HepG2 (cell line): Measurements from ENCODE around the gene SRRM3. TPM values are rescaled to one million over a fixed set of nuclear protein-coding genes. Genes with fewer than 3 reads are reported as not detected.

Experiments used
- AKAP8 ChIP-seq: sonication (generic); formaldehyde crosslinking; IDR thresholded peaks from 2 replicates; pipeline ENCODE4 v1.5.1; 2020; ENCODE audit warnings: mild to moderate bottlenecking, missing genetic modification reagents
- PHF21A ChIP-seq: sonication (generic); formaldehyde crosslinking; IDR thresholded peaks from 2 replicates; pipeline ENCODE4 v1.5.0; 2020; ENCODE audit warnings: mild to moderate bottlenecking, missing genetic modification reagents
- POLR2AphosphoS2 ChIP-seq: IDR thresholded peaks from 2 replicates; pipeline ENCODE4 v1.6.1; 2011; ENCODE audit warnings: low read depth, low read length, improper control_type of control experiment
- ZMYM2 ChIP-seq: sonication (generic); formaldehyde crosslinking; IDR thresholded peaks from 2 replicates; pipeline ENCODE4 v1.8.0; 2022; ENCODE audit warnings: mild to moderate bottlenecking, missing genetic modification reagents
- ZNF160 ChIP-seq: sonication (generic); formaldehyde crosslinking; IDR thresholded peaks from 2 replicates; pipeline ENCODE4 v1.8.0; 2022; ENCODE audit warnings: mild to moderate bottlenecking, inconsistent platforms, missing genetic modification reagents
- ZNF672 ChIP-seq: sonication (generic); formaldehyde crosslinking; IDR thresholded peaks from 2 replicates; pipeline ENCODE4 v1.8.1; 2022; ENCODE audit warnings: missing genetic modification reagents
- ZNF713 ChIP-seq: sonication (generic); formaldehyde crosslinking; IDR thresholded peaks from 2 replicates; pipeline ENCODE4 v1.4.0; 2020; ENCODE audit warnings: mild to moderate bottlenecking, missing genetic modification reagents
- ZNF720 ChIP-seq: sonication (generic); formaldehyde crosslinking; IDR thresholded peaks from 2 replicates; pipeline ENCODE4 v1.4.0; 2020; ENCODE audit warnings: missing genetic modification reagents
- polyA plus RNA-seq, 8 experiments: library from polyadenylated mRNA; depleted of rRNA in 3 of 8; stranded (reverse) in 7 of 8; unstranded in 1 of 8; fragments of >200 nt; fragmentation: Illumina TruSeq in 4 of 8; extraction: Trizol in 4 of 8; gene quantifications; 2 replicates each; pipeline versions ENCODE4 v1.2.1 to v1.2.3, GENCODE V29; 2011 to 2016; ENCODE audit warnings: low read depth in 4 of 8, missing spikeins in 1 of 8, mixed read lengths in 1 of 8; ENCODE audit not compliant: insufficient read depth in 1 of 8
- total RNA-seq, 5 experiments: library from RNA; depleted of rRNA; stranded (reverse); fragments of >200 nt; fragmentation: Illumina TruSeq; extraction: Trizol; gene quantifications; 2 replicates each; pipeline ENCODE4 v1.2.3, GENCODE V29; 2016; ENCODE audit warnings: low read depth in 1 of 5
- TF ChIP-seq, protein P1 (sequence below): sonication (generic); formaldehyde crosslinking; IDR thresholded peaks from 2 replicates; pipeline ENCODE4 v1.8.1; 2022; ENCODE audit warnings: mild to moderate bottlenecking, missing genetic modification reagents
- TF ChIP-seq, protein P2 (sequence below): sonication (generic); formaldehyde crosslinking; IDR thresholded peaks from 2 replicates; pipeline ENCODE4 v1.4.0; 2020; ENCODE audit warnings: missing genetic modification reagents, borderline replicate concordance

SRRM3 gene
- total and polyA plus RNA-seq, 2 of the 13 experiments (the other 11 are each of a cell fraction or from before 2014, with no cell fraction given): 0.13 to 0.54 TPM

DNA sequence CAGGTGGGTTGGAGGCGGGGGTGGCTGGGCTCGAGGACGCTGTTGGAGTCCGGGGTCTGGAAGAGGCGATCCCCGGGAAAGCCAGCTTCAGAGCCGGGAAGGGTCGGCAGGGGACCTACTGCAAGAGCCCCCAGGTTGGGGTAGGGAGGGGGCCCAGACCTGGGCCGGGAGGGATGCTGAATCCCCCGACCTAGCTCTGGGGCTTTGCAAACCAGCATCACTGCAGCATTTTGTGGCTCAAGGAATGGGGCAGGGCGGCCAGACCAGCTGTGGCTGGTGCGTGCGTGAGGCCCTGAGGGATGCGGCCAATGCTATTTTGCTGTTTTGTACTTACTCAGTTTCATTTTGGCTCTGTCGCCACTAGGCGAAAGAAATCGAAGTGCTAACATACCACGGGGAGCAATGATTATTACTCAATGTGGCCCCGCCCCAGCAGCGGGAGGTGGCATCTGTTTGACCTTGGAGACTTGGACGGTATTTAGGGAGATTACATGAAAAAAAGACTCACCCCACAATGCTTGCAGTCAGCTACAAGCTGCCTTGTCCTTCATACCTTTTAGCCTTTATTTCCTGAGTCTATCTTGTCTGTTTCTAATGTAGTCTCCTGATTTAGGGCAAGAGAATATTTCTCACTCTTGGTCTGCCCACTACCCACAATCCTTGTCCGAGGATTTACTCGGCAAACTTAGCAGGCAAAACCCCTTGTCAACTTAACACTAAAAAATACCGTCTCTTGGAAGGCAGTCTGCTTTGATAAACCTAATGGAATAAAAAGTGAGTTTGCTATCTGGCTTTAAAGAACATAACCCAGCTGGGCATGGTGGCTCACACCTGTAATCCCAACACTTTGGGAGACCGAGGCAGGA, 117.0 kb downstream of the SRRM3 start (continued):
- TF ChIP-seq, protein P1, sequence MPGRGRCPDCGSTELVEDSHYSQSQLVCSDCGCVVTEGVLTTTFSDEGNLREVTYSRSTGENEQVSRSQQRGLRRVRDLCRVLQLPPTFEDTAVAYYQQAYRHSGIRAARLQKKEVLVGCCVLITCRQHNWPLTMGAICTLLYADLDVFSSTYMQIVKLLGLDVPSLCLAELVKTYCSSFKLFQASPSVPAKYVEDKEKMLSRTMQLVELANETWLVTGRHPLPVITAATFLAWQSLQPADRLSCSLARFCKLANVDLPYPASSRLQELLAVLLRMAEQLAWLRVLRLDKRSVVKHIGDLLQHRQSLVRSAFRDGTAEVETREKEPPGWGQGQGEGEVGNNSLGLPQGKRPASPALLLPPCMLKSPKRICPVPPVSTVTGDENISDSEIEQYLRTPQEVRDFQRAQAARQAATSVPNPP (CRISPR knock-in tag): no peak
- TF ChIP-seq ZNF672 (CRISPR knock-in tag) (no peak), PHF21A (CRISPR knock-in tag) (0 out of 2 replicates have a peak, but pooled peaks have one; percentile 4), AKAP8 (peak; percentile 56; the same call in 1 of the 2 replicates), ZNF160 (CRISPR knock-in tag) (no peak), POLR2AphosphoS2 (no peak), ZNF720 (no peak), ZNF713 (no peak), ZMYM2 (CRISPR knock-in tag) (0 out of 2 replicates have a peak, but pooled peaks have one; percentile 4)
- TF ChIP-seq, protein P2, sequence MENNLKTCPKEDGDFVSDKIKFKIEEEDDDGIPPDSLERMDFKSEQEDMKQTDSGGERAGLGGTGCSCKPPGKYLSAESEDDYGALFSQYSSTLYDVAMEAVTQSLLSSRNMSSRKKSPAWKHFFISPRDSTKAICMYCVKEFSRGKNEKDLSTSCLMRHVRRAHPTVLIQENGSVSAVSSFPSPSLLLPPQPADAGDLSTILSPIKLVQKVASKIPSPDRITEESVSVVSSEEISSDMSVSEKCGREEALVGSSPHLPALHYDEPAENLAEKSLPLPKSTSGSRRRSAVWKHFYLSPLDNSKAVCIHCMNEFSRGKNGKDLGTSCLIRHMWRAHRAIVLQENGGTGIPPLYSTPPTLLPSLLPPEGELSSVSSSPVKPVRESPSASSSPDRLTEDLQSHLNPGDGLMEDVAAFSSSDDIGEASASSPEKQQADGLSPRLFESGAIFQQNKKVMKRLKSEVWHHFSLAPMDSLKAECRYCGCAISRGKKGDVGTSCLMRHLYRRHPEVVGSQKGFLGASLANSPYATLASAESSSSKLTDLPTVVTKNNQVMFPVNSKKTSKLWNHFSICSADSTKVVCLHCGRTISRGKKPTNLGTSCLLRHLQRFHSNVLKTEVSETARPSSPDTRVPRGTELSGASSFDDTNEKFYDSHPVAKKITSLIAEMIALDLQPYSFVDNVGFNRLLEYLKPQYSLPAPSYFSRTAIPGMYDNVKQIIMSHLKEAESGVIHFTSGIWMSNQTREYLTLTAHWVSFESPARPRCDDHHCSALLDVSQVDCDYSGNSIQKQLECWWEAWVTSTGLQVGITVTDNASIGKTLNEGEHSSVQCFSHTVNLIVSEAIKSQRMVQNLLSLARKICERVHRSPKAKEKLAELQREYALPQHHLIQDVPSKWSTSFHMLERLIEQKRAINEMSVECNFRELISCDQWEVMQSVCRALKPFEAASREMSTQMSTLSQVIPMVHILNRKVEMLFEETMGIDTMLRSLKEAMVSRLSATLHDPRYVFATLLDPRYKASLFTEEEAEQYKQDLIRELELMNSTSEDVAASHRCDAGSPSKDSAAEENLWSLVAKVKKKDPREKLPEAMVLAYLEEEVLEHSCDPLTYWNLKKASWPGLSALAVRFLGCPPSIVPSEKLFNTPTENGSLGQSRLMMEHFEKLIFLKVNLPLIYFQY (CRISPR knock-in tag): no peak
